AG09309 (cell line): ENCODE data around the gene ARHGEF17.

Source experiments
- DNase-seq: peaks from one replicate; pipeline ENCODE4 v3.0.0-alpha.2; 2010; ENCODE audit warnings: low read depth
- H3K4me3 ChIP-seq: 2 replicates; pipeline ENCODE4 v1.5.1; 2011; ENCODE audit warnings: mild to moderate bottlenecking, low read depth, low read length, moderate library complexity; ENCODE audit not compliant: control insufficient read depth
- TF ChIP-seq, protein P1 (sequence below): IDR thresholded peaks from 2 replicates; pipeline ENCODE4 v1.5.1; 2011; ENCODE audit warnings: mild to moderate bottlenecking, low read depth, low read length, inconsistent platforms; ENCODE audit not compliant: insufficient read depth, control insufficient read depth; ENCODE audit errors: missing control alignments

The ARHGEF17 gene

DNA sequence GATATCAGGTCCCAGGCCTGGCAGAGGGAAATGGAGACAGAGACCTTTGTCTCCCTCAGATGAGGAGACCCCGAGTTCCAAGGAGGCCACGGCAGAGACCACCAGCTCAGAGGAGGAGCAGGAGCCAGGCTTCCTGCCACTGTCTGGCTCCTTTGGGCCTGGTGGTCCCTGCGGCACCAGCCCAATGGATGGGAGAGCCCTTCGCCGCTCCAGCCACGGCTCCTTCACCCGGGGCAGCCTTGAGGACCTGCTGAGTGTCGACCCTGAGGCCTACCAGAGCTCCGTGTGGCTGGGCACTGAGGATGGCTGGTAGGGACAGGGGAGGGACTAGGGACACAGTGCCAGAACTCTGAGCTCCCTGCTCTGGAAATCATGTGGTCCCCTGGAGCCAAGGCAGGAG is 55.1 kb downstream of the ARHGEF17 start:
- TF ChIP-seq, protein P1, sequence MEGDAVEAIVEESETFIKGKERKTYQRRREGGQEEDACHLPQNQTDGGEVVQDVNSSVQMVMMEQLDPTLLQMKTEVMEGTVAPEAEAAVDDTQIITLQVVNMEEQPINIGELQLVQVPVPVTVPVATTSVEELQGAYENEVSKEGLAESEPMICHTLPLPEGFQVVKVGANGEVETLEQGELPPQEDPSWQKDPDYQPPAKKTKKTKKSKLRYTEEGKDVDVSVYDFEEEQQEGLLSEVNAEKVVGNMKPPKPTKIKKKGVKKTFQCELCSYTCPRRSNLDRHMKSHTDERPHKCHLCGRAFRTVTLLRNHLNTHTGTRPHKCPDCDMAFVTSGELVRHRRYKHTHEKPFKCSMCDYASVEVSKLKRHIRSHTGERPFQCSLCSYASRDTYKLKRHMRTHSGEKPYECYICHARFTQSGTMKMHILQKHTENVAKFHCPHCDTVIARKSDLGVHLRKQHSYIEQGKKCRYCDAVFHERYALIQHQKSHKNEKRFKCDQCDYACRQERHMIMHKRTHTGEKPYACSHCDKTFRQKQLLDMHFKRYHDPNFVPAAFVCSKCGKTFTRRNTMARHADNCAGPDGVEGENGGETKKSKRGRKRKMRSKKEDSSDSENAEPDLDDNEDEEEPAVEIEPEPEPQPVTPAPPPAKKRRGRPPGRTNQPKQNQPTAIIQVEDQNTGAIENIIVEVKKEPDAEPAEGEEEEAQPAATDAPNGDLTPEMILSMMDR, result no peak
- H3K4me3 ChIP-seq, result no peak overlapping the region
- DNase-seq, result no peak

DNA sequence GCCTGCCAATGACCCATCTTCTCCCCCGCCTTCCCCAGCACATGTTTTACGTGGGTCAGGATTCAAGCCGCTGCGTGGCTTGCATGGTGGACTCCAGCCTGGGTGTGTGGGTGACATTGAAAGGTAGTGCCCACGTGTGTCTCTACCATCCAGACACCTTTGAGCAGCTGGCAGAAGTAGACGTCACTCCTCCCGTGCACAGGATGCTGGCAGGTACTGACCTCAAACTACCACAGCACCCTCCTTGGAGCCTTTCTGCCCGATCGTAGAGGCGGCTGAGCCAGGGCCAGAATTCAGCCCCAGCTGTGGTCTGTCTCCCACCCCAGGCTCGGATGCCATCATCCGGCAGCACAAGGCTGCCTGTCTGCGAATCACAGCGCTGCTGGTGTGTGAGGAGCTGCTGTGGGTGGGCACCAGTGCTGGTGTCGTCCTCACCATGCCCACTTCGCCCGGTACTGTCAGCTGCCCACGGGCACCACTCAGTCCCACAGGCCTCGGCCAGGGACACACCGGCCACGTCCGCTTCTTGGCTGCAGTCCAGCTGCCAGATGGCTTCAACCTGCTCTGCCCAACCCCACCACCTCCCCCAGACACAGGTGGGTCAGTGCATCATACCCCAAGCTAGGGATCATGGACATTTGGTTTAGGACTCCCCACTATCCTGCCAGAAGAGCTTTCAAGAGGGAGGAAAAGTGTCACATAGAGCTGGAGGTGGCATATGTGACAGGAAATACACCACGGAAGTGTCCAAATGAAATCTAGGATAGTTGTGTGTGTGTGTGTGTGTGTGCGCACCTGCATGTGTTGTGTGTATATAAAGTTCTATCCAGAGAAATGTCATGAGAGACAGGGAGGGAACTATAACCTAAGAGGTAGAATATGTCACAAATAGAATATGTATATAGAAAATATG is 57.5 kb downstream of the ARHGEF17 start:
- no peak for DNase-seq
- H3K4me3 ChIP-seq, result no peak overlapping the region
- TF ChIP-seq, protein P1, result no peak

DNA sequence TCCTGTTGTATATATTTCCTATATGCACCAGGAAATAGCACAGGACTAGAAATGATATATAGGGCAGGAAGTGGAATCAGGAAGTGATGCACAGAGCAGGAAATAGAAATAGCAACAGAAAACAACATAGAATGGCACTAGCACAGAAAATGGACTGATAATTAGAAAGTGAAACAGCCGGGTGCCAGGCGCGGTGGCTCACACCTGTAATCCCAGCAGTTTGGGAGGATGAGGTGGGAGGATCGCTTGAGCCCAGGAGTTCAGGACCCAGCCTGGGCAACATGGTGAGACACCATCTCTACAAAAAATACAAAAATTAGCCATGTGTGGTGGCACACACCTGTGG is 58.2 kb downstream of the ARHGEF17 start:
- TF ChIP-seq, protein P1, result no peak
- no peak overlapping the region for H3K4me3 ChIP-seq
- no peak for DNase-seq

DNA sequence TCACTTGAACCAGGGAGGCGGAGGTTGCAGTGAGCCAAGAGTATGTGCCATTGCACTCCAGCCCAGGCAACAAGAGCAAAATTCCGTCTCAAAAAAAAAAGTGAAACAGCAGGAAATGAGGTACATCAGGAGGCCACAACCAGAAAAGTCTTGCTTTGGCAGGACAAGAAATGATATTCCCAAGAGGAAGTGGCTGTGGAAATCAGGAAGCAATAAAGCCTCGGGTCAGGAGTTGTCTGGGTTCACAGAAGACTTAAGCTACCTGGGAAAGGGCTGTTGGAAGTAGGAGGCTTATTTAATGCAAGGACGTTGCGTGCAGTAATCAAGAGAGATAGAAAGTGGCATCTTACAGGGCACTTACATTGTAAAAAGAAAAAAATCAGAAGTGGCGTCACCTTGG is 58.9 kb downstream of the ARHGEF17 start:
- H3K4me3 ChIP-seq, result no peak overlapping the region
- no peak for DNase-seq
- TF ChIP-seq, protein P1, result no peak

DNA sequence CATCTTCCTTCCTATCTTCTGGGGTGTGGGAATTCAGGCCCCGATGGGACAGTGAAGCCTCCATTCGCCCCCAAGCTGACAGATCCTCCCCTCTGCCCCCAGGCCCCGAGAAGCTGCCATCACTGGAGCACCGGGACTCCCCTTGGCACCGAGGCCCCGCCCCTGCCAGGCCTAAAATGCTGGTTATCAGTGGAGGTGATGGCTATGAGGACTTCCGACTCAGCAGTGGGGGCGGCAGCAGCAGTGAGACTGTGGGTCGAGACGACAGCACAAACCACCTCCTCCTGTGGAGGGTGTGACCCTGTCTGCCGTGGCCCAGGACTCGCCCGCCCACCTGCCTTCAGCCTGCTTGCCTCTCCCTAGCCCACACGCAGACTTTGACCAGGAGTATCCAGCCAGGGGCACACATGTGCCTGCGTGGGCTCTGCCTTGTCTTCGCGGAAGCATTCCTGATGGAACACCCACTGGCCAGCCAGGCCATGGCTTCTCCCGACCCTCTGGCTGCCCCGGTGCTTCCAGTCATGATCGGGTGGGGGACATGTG is 59.5 kb downstream of the ARHGEF17 start:
- DNase-seq, result no peak
- H3K4me3 ChIP-seq, result no peak overlapping the region
- TF ChIP-seq, protein P1, result no peak

DNA sequence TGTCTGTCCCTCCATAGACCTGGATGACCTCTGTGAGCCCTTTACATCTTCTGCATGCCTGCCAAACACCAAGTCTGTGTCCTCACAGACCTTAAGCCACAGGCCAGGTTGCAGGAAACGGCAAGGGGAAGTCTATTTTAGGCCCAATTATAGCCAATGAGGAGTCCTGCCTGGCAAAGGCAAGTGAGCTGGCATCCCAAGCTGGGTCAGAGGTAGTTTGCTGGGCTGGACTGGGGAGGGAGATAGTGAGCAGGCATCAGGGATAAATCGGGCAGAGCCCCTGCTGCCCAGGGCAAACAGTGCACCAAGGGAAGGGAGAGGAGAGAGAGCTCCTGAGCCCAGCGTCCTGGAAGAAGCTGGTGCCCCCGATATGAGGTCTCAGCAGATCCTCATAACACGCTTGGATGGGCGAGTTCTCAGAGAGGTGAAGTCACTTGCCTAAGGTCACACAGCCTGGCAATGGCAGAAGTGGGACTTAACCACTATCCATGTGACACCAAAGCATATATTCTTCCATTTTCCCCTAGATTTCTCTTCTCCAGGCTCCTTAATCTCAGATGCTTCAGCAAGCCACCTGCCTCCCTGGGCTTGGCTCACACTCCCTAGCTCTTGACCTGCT is 64.4 kb downstream of the ARHGEF17 start:
- no peak for DNase-seq
- no peak overlapping the region for H3K4me3 ChIP-seq
- TF ChIP-seq, protein P1, result no peak
